Limb (tissue), 2 donors: ENCODE measurements around the gene ULK4.

Source experiments
- DNase-seq, 2 donors: peaks; one replicate each; pipeline ENCODE4 v3.0.0-alpha.2; 2016; ENCODE audit errors: extremely low spot score in 2 of 2

Gene ULK4

DNA sequence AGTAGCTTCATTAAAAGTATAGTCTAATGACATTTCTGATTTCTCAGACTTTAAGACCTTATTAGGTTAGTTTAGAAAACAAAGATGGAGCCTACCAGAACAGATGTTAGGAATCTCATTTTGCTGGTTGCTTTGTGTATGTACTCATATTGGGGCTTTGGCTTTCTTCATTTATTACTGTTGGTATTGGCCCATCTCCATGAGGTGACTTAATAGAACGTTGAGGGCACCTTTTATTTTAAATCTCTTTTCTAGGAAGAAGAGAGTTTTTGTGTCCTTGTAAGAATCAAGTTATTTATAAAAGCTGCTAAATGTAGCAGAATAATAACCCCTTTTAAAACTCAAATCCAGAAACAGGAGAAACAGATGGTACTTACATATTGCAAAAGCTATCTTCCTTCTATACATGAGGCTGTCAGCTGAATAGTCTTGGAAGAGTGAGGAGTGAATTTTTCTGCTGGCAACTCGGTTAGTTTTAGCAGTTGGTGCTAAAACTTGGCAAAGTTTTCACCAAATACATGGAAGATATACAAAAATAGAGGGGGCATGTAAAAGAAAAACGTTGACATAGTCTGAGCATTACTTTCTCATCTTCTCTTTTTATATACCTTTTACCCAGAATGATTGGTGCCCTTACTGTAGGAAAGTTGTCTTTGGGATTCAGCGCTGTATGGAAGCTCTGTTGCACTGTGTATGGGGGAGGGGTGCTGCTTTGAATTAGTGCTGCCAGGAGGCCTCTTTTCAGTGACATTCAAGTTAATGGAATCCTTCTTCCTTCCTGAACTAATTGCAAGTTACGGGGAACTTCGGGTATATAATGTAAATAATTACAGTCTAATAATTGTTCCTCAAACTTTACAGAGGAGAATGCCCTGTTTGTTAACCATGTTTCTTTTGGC lies 726.8 kb downstream of the ULK4 start:
- DNase-seq, result no peak

DNA sequence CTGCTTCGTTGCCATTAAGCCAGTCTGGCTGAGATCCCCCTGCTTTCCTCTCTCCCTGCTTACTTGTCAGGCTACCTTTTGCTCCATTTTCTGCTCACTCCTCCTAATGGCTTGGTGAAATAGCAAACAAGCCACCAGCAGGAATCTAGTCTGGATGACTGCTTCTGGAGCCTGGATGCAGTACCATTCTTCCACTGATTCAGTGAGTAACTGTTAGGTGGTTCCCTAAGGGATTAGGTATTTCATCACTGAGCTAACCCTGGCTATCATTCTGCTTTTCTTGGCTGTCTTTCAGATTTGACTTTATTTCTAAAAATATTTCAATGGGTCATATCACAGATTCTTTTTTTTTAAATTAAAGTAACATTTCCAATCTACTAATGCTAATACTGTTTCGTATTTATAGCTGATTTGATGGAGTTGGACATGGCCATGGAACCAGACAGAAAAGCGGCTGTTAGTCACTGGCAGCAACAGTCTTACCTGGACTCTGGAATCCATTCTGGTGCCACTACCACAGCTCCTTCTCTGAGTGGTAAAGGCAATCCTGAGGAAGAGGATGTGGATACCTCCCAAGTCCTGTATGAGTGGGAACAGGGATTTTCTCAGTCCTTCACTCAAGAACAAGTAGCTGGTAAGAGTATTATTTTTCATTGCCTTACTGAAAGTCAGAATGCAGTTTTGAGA lies 737.6 kb downstream of the ULK4 start:
- DNase-seq, result no peak

DNA sequence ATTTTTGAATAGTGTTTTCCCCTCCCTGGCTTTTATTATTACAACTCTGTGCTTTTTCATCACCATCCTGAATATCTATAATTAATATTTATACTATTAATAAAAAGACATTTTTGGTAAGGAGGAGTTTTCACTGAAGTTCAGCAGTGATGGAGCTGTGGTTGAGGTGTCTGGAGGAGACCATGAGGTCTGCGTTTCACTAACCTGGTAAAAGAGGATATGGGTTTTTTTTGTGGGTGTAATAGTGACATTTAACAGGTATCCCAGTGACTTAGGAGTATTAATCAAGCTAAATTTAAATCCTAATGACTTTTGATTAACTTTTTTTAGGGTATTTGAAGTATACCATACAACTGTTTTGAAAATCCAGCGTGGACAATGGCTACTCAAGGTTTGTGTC lies 738.2 kb downstream of the ULK4 start:
- DNase-seq, result no peak

DNA sequence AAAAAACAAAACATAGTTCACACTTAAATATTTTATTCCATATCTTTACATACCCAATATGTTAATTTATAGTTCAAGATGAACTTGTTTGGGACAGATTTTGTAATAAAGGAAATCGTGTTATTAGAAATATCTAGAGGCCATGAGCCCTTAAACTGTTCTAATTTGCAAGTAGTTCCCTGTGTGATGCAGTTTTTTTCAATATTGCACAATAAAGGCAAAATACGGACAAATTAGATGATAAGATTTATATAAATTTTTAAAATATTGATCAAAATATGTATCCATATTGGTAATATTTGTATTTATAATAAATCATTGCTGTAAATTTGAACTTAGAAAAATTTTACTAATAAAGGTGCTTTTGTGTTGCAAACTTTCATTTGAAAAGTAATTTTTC lies 738.8 kb downstream of the ULK4 start:
- DNase-seq, result no peak

DNA sequence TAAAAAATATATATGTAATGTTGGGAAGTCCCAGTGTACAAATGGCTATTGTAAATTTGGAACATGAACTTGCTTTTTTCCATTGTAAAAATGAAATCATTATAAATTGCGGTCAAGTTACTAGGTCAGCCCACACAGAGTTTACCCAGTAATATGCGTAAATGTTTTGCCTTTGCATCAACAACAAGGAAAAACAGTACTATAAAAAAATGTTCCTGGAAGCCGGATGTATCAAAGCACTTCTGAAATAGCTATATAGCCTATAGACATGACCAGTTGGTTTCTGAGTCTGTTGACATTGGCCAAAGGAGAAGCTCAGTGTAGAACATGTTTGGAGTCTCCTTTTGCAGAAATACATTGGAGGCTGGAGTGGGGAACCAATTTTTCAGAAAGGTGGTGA lies 739.4 kb downstream of the ULK4 start:
- DNase-seq, result no peak

DNA sequence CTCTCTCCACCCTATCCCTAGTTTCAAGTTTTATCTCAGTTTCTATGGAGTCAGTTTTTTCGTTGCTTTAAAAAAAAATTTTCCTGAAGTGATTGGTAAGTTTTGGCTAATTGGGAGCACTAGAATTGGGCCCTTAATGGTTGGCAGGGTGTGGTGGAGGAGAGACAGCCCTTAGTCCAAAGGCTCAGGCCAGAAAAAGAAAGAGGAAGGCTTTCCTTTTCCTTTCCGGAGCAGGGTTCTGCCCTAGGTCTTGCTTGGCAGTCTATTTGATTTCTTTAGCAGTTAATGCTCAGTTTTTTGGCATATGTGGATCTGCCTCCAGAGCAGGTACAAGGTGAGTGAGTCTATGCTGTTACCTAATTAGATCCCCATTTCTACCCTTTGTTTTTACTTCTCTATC lies 739.9 kb downstream of the ULK4 start:
- no peak for DNase-seq

DNA sequence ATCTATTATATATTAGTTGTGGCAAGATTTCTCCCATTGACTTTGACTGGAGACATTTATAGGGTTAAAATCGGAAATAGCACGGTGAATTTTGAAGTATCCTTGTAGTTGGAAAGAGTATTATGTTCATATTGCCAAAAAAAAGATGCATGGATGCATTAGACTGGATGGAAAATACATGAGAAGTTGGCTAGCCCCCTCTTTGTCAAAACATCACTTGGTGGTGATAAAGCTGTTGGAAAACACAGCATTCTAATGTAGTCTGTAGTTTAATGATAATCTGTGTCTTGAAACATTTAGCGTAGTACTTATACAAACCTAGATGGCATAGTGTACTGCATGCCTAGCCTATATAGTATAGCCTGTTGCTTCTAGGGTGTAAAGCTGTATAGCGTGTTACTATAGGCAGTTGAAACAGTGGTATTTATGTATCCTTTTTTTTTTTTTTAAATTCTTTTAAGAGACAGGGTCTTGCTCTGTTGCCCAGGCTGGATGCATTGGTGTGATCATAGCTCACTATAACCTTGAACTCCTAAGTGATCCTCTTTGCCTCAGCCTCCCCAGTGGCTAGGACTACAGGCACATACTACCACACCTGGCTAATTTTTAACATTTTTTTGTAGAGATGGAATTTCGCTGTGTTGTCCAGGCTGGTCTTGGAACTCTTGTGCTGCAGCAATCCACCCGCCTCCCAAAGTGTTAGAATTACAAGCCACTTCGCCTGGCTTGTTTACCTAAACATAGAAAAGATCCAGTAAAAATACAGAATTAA lies 740.8 kb downstream of the ULK4 start:
- DNase-seq, result no peak

DNA sequence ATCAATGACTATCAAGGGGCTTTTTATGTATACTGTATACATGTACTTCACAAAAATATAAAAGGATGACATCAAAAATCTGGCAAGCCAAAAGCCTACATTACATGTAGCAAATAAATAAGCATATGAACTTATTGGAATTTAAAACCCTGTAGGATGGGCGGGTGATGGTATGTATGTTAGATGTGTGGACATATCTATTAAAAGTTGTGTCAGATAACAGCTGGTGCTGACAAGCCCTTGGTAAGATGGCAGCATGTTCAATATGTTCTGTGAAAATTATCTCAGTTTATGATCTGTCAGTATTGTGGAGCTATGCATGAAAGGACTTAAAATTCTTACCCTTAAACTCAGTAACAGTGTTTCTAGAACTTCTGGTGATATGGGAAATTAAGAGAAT lies 742.5 kb downstream of the ULK4 start:
- DNase-seq, result no peak

DNA sequence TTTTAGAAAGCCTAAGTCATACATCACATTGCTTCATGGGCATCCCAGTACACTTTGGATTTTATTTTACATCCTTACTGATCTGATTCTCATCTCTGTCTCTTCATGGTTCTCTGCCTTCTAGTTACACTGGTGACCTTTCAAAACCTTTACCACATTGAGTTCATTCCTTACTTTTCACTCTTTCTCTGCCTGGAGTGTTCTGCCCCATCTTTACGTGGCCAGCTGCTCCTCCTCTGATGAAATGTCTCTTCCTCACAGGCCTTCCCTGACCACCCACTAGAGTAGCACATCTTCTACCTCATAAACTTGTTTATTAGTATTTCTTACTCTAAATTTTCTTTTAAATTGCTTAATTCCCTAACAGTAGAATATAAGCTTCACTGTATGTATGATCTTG lies 744.9 kb downstream of the ULK4 start:
- DNase-seq, result no peak

DNA sequence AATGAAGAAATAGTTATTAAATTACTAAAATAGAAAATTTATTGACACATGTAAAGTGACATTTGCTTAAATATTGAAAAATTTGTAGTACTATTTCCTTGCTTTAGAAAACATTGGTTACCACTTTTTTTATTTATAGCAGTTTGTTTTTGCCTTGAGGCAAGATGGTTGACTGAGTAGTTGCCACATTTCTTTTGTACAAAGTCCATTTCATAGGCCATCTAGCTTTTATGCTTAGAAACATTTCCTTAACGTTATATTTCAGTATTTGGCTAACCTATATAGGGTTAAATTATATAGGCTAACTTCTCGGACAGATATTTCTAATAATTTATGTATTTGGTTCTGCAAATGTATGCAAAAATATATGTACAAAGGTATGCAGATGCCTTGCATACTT lies 745.5 kb downstream of the ULK4 start:
- no peak for DNase-seq

DNA sequence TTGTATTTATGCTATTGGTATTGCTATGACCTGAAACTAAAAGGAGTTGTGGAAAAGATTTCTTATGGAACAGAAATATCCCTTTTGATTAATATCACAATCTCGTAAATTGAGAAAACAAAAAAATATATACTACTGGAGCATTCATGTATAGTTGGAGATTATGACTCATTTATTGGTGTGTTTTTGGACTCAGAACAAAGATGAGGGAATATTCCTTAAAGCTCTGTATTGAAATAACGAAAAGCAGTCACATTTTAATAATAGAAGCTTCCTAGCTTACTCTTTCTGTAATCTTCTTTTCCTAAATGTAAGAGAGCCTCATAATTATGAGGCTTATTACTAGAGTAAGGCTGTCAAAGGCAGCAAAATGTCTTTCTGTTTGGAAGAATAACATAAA lies 748.3 kb downstream of the ULK4 start:
- no peak for DNase-seq

DNA sequence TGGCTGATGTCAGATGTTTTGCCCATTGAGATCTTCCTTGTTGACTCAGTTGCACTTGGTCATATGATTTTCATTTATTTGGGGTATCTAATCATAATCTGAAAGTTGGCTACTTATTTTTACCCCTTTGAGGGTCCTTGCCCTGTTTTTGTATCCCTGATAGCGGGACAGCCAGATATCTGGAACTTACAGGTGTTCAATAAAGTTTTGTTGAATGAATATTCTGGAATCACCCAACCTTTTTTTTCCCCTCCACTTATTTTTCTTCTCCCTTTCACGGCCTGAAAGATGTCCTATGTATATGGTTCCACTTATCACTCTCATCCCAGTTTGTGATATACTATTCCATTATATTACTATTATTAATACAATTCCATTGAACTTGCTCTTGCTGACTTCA lies 749.8 kb downstream of the ULK4 start:
- DNase-seq, result no peak

DNA sequence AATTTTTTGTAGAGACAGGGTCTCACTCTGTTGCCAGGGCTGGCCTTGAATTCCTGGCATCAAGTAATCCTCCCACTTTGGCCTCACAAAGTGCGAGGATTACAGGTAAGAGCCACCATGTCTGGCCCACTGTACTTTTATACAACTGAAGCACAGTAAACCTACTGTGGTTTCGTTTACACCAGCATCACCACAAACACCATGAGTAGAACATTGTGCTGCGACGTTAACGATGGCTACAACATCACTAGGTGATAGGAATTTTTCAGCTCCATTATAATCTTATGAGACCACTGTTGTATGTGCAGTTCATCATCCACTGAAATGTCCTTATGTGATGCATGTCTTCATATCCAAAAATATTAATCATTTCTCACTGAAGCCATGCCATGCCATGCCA lies 750.9 kb downstream of the ULK4 start:
- no peak for DNase-seq

DNA sequence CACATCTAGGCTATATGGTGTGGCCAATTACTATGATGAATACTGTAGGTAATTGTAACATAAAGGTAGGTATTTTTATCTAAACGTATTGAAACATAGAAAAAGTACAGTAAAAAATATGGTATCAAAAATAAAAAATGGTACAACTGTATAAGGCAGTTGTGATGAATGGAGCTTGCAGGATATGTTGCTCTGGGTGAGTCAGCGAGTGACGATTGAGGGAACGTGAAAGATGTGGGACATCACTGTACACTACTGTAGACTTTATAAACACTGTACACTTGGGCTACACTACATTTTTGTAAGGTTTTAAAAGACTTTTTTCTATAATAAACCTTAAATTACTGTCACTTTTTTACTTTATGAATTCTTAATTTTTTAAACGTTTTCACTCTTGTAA lies 752.3 kb downstream of the ULK4 start:
- DNase-seq, result no peak

DNA sequence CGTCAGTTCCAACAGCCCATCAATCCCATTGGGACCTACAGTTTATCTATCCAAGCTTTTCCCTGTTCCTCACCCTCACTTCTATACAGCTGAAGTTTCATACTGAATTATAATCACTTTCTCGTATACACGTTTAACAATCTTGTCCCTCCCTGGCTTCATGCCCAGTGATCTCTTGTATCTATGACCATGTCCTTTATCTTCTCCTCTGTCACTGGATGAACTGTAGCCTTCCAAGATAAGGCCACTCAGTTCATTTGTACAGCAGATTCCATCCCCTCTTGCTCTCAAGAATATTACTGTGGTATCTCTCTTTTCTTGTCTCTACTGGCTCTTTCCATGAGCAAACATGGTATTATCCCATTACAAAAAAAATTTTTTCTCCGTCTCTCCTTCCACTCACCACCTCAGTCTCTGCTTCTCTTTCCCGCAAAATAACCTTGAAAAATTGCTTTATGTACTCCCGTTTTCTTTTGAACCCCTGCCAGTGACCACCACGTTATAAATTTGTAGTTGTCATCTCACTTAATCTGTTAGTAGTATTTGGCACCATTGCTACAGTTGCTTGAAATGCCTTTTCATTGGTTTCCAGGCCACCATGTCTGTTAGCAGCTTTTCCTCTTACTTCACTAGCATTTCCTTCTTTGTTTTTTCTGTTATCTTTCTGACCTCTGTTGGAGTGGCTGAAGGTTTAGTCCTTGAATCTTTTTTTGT lies 753.2 kb downstream of the ULK4 start:
- DNase-seq, result no peak

DNA sequence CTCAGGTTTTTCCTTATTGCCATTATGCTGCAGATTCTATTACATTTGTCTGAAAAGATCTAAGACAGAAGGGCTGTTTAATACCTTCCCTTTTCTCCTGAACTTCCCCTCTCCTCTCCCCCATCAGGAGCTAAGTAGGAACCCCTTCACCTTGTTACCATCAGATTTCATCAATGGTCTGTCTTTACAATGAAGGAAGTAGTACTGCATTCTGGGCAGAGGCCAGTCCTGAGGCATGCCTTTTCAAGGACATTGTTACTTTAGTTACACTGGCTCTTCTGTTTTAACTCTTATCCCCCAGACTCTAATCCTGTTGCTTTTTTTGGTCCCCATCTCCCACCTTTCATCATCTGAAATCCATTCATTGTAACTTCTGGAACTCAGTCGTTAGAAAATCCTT lies 754.5 kb downstream of the ULK4 start:
- DNase-seq, result no peak

DNA sequence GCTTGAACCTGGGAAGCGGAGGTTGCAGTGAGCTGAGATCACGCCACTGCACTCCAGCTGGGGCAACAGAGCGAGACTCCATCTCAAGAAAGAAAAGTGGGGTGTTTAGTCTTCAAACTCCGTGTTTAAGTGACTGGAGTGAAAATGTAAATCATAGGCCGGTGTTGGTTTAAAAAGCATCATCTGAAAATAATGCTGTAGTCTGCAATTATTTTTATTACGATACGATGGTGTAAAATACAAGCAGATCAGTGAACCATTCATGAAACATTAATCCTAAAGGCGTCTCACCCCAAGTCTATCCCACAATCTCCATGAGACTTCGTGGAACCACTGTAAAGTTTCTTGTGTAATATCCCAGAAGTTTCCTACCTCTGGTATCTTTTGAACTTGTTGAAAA lies 756.3 kb downstream of the ULK4 start:
- no peak for DNase-seq

DNA sequence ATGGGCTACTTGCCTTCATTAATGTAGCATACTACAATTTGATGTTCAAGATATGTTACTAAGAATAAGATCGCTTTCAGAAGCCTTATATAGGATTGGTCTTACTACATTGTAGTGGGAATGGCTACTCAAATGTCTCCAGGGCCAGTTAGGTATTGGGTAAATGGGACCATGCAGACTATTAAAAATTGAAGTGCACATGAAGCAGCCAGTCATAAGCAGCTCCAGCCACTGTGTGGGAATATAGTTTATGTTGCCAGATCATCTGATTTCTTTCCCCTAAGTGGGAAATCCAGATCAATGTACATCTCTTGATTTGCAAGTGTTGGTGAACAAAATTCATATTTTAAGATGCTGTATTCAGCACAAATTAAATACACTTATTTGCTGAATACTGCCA lies 757.5 kb downstream of the ULK4 start:
- DNase-seq, result no peak

DNA sequence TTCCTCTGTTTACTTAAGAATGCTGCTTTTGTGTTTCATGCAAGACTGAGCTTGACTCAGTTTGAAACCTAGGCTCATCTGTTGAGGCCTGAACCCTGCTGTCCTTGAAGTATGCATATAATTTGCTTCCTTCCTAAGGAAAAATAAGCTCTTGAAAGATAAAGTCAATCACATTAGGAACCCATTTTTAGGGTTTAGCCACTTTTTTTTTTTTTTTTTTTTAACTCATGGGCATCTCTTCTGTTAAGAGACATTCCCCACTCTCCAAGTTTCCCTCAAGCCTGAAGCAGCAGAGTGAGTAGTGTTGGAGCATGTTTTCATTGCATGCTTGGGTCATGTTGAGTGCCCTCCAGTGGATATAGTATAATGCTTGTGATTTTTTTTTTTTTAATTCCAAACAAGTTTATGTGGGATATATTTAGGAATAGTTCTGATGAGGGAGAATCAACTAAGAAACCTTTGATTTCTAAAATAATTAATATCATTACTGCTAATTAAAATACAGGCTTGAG lies 759.0 kb downstream of the ULK4 start:
- DNase-seq, result peak in 1 of 2 donors; percentile 60

DNA sequence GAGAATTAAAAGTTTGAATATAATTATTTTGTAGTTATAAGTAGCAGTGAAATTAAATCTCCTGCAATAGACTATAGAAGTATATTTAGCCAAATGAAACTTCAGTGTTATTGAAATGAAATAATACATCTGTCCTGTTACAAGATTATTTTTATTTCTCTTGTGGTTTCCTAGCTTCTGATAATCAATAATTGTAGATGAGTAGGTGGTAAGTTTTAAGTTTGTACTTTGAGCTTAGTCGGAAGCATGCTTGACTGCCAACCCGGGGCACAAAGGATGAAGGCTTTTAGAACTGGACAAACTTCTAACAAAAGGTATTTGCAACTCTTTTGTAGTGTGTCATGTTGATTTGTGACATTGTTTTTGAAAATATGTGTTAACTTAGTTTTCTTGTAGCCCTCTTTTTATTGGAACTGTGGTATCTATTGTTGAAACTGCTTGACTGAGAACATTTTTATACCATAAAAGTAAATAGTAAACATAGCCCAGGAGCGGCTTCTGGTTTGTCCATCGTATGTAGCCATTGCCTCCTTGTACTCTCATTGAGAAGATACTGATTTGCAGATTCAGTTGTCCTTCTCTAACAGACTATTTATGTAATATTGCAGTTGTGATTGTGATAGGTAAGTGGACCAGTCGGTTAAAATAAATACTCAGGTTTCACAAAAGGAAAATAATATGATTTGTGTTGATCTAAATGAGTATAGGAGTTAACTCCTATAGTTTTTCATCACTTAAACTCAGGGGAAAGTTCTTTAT lies 759.6 kb downstream of the ULK4 start:
- no peak for DNase-seq

DNA sequence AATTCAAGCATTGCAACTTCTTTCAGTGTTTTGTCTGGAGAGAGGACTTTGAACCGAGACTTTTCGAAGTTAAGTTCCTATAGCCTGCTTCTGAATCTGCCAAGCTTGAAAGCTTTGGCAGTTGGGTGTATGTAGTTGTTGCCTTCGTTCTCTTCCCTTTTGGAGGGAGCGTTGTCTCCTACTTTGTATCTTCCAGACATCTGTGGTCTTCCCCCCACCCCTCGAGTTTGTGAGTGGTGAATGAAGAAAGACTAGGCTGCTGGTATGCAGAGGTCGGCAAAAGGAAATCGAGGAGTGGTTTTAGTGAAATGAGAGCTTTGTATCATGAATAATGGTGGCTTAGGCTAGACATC lies 761.3 kb downstream of the ULK4 start:
- DNase-seq, result peak; percentile 30 to 38
